GM21619 (cell line): Measurements from ENCODE around the gene TMEM200A.
"Not testable (repeated sequence)": the region's sequence is repeated elsewhere in the genome, so short reads cannot be mapped to it uniquely, and the experiment has no call there.

Experiments used
- ATAC-seq: cut with Tn5 transposase; IDR thresholded peaks from one replicate; pipeline ENCODE4 v1.9.1; 2021; ENCODE audit not compliant: unreplicated experiment

TMEM200A gene

DNA sequence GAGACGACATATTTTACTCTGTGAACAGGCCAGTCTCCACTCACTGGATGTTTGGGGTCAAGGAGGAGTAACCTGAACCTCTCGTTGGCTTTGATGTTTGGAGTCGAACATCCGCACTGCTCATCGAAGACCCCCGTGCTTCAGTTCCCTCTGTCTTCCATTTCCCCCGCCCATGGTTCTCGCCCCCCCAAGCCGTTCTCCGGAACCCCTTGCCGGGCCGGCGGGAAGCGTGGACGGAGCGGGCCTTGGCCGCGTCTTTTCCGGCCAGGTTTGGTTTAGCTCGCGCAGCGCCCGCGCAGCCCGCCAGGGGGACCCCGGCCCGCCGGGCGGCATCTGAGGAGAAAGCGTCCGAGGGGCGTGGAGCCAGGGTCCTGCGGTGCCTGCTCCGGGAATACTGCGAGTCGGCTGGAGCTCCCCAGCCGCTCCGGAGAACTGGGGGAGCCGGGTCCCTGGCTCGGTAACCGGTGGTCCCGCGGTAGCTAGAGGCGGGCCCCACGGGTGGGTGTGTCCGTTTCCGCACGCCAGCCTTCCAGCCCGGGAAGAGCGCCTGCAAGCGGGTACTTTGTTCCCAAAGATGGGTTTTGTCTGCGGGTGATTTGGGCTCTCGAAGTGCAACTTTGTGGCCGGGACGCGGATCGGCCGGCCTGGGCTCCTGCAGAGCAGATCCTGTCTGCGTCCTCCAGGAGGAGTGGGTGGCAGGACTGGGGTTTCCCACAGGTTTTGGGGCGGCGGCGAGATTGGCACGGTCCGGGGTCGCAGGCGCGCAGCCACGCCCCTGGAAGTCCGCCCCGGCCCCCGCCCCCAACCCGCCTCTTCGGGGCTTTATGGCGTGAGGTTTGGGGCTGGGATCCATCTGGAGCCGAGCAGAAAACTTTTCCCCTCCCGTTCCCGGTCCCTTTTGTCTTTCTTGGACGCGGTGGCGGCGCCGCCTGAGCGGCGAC, at the start of gene TMEM200A:
TMEM200A (plus strand) TSS at position 852 of the 941 bp plus-strand sequence. CDS start 74,406 bp downstream, outside the sequence.
- ATAC-seq, result peak; percentile 49

DNA sequence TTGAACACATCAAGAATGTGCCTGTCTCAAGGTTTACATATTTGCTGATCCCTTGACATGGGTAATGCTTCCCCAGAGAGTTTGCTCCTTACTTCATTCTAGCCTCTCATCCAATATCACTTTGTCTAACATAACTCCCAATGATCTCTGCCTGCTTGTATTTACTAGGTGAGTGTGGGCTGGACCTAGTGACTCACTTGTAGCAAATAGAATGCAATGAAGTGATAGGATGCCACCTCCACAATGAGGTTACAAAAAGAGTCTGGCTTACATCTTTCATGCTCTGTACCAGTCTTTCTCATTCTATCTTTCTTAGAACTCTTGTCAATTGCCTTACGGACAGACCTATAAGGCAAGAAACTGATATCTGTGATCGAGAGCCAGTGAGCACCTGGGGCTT, 44.9 kb upstream of the TMEM200A start:
- ATAC-seq, result no peak

DNA sequence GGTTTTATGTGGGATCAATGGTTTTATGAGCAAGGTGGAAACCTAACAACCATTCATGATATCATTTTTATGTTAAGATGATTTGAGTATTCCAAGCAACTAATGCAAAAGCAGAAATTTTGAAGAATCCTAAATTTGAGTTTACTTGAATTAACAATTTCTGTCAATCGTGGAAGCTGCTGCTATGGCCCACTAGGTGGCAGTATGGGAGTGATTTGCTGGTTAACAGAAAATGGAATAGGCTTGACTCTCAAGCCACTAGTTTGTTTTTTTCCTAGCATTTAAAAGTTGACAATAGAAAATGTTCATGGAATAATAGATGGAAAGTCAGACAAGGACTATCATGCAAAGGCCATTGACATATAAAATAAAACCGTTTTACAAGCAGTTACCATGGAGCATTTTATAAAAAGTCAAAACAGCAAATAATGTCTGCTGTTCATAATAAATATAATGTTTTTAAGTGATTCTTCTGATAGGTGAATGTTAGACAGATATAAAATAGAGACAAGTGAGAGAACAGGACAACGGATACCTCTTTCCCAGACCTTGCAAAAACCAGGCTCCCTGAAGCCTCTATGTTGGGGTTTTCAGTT, 43.0 kb upstream of the TMEM200A start:
- peak; percentile 53 for ATAC-seq

DNA sequence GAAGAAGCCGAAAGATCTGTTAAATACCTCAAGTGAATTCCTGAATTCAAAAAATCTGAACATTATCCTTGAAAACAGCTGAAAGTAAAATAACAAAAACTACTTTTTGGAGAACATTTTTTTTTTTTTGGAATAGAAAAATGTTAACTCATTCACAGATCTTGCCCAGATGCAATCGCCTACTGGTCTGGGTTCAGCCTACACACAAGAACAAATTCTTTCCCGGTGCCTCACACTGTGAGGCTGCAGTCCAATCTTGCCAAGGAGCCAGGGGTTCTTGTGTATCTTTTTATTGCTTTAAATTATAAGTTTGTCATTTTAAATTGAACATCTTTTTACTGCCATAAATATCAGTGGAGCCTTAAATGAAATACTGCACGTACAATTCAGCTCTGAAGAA, 41.2 kb upstream of the TMEM200A start:
- no peak for ATAC-seq

- ATAC-seq, result no peak
These were observed 39.3 kb upstream of the TMEM200A start for GRCh38 chr6:130326496-130326895.

DNA sequence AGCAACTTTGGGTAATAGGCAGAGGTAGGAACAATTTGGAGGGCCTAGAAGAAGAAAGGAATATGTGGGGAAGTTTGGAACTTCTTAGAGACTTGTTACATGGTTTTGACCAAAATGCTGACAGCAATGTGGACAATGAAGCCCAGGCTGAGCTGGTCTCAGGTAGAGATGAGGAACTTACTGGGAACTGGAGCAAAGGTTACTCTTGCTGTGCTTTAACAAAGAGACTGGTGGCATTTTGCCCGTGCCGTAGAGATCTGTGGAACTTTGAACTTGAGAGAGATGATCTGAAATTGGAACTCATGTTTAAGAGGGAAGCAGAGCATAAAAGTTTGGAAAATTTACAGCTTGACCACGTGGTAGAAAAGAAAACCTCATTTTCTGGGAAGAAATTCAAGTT, 28.3 kb upstream of the TMEM200A start:
- no peak for ATAC-seq

- not testable (repeated sequence) for ATAC-seq
These were observed 19.5 kb upstream of the TMEM200A start for GRCh38 chr6:130346324-130346723.

DNA sequence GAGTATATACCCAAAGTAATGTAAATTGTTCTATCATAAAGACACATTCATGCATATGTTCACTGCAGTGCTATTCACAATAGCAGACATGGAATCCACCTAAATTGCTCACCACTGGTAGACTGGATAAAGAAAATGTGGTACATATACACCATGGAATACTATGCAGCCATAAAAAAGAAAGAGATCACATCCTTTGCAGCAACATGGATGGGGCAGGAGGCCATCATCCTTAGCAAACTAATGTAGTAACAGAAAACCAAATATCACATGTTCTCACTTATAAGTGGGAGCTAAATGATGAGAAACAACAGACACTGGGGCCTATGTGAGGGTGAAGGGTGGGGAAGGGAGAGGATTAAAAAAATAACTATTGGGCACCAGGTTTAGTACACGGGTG, 11.5 kb upstream of the TMEM200A start:
- ATAC-seq, result no peak

DNA sequence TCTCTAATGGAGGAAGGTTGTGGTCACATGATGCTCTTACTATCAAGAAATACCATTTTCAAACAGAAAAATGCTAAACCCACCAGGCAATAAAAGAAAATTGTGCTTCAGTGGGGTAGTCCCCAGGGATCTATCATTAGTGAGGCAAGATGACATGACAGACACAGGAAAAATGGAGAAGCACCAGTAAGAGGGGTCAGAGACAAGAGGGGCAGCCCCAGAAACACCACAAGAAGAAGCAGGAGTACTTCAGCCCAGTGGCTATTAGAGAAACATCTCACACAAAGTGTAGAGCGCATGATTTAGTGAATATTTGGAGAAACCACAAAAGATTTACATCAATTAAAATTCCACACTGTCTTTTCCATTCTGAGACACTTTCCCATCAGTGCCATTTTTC, 10.2 kb upstream of the TMEM200A start:
- no peak for ATAC-seq

DNA sequence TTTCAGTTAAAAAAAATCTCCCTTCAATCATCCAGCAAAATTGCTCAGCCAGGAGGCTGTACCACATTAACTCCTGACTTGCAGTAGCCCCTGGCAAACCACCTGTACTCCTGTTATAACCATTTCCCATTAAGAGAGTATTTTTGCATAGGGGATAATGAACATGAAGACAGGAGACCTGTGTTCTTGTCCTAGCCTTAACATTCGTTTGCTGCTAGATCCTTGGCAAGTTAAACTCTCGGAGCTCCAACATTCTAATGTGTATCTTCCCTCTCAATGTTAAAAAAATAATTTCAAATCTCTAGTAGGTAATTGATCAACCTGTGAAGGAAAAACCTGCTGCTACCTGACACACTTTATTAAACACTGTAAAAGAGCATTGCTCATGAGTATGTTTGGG, 8.4 kb upstream of the TMEM200A start:
- no peak for ATAC-seq

- no peak for ATAC-seq
These were observed 6.1 kb upstream of the TMEM200A start for GRCh38 chr6:130359736-130360135.

GRCh38 chr6:130362128-130362527, 3.7 kb upstream of the TMEM200A start:
- no peak for ATAC-seq

- no peak for ATAC-seq
These were observed 1.5 kb upstream of the TMEM200A start for GRCh38 chr6:130364224-130364780.

GRCh38 chr6:130366107-130367005, 539 bp downstream of the TMEM200A start:
- peak; percentile 33 for ATAC-seq

DNA sequence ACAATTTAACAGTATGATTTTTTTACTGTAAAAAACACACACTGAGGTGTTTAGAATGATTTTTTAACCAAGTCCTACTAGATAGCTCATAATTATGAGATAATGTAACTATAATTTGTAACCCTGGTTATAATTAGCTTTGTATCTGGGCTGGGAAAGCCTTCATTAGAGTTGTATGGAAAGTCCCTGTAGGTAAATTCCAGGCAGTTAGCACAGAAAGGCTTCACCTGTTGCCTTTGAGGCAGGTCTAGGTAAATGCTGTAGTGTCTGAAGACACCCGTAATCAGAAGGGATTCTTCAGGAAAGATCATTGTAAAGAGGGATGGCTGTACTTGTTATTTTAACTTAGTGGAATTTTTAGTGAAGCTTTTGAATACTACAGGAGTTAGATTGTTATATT, 1.9 kb downstream of the TMEM200A start:
- no peak for ATAC-seq

DNA sequence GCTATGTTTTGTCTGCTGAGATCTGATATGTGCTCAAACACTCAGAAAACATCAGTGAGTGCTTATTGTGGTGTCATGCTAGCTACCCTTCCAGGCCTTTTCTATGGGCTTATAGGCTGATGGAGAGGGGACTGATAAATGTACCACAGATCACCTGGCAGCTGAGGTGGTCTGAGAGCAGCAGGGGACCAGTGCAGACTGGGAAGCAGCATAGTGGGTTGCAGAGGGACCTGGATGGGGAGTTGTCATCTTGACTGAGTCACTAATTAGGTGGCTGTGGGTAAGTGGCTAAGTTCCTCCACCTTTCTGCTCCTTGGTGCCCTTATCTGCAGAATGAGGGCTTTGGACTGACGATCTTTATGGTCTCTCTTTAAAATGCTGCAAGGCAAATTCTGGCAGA, 2.8 kb downstream of the TMEM200A start:
- ATAC-seq, result no peak

- no peak for ATAC-seq
These were observed 4.0 kb downstream of the TMEM200A start for GRCh38 chr6:130369831-130370230.

DNA sequence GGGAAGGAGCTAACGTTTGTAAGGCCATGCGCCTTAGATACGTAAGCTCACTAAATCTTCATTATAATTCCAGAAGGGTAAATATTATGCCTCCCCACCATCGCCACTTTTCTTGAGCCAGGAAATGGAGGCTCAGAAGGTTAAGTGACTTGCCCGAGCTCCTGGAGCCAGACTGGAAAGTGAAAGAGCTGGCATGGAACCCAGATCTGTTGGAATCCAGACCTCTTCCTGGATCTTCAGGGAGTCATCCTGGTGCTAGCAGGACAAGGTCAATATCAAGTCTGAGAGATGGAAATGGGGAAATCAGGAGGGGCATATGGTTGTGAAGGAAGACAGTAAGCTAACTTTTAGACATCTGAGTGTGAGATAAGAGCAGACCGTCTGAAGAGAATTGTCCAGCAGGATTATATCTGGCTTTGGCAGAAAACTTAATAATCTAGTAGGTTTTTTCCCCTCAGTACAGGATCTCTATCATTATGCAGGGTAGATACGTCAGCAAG, 6.2 kb downstream of the TMEM200A start:
- no peak for ATAC-seq

DNA sequence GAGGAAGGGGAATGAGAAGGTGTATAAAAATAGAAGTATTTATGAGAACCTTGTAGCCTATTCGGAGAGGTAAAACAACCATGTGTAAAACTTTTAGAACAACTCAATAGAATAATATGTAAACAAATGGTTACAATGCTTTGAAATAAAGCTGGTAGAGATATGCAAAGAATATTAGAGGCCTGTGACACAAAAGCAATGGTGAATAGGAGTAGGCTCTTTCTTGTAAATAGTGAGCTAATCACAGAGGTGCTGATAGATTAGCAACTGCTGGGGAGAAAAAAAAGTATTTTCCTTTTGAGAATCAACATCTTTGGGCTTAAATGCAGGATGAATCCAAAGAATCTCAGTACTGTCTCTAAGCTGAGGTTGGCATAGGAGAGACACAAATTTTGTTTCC, 7.0 kb downstream of the TMEM200A start:
- ATAC-seq, result no peak

- ATAC-seq, result no peak
These were observed 8.2 kb downstream of the TMEM200A start for GRCh38 chr6:130373992-130374391.

DNA sequence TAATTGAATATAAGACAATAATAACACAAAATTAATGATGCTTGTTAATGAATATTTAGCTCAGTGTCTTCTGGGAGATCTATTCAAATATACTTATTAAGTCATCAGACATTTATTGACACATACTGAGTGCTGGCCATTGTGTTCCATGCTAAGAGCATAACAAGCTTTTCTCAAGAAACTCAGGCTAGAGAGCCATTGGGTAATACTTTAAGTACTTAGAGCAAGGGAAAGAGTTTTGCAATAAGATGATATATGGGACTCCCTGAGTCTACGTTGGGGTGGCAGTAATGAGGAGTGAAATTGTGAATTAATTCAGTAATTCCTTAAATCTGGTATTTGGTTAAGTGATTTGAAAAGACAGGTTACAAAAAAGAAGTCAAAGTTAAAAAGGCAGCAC, 11.1 kb downstream of the TMEM200A start:
- ATAC-seq, result no peak
